AG08396 (cell line): Measurements from ENCODE around the gene DEXI.
A peak's percentile ranks its signal among the peaks of the same experiment; 100 is the strongest.

ENCODE experiments used
- DNase-seq: peaks from one replicate; pipeline ENCODE4 v3.0.0; 2012; ENCODE audit warnings: low spot score, mixed read lengths

DEXI gene

GRCh38 chr16:10942352-10943063 lies at the start of gene DEXI:
Gene DEXI (minus strand): TSS chr16:10942468. CDS start chr16:10942005, 463 bp downstream.
- peak; percentile 100 for DNase-seq

DNA sequence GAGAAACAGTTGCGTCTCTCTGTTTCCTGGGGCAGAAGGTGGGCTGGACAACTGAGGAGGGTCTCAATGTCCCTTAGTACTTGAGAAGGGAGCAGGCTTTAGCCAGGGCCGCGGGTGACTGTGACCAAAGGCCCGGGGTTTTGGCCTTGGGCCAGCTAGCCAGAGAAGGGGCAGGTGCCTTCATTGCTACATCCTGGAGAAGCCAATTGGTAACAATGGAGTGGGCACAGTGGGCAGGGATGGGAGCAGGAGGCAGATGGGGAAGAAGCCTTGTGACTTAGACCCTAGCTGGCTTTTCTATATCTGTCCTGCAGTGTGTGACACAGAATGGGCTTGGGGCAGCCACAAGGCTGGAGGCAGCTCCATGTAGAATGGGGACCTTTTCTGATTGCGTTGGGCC lies 48.1 kb upstream of the DEXI start:
- DNase-seq: no peak

GRCh38 chr16:10989559-10989958 lies 47.3 kb upstream of the DEXI start:
- no peak for DNase-seq

DNA sequence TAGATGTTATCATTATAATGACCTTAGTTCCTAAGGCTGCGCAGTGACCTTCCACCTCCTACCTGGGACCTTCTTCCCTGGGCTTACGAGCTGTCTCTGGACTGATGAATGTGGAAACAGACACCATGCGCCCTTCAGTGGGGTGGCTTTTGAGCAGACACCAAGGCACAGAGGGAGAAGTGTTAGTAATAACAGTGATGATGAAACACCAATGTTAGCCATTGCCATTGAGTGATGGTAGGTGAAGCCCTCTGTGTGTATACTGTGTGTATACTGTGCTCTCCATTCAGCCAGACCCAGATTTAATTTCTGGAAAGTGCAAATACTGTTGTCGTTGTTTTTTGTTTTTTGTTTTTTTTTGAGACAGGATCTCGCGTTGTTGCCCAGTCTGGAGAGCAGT lies 46.6 kb upstream of the DEXI start:
- no peak for DNase-seq

DNA sequence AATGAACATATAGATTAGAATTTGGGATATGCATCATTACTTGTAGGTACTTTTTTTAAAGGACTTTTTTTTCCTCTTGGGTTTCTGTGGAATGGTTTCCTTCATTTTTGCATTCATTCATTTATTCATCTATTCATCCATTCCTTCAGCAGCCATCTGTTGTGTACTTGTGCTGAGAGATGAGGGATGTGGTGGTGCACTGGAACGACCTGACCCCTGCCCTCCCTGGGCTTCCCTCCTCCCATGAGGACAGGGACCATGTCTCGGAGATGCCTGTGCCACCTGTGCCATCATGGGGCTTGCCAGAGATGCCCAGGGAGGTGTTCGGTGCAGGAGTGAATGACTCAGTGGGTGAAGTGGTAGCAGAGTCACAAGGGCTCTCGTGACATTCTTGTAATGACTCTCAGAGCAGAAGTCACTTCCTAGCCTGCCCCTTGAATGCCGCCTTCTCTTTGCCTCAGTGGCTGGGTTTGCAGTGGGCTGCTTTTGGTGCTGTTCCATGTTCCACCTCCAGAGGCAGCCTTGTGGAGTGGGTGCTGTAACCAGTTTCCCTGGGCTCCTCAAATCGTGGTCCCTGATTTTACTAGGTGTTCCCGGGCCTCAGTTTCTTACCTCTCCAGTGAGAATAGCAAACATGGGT lies 46.0 kb upstream of the DEXI start:
- no peak for DNase-seq

DNA sequence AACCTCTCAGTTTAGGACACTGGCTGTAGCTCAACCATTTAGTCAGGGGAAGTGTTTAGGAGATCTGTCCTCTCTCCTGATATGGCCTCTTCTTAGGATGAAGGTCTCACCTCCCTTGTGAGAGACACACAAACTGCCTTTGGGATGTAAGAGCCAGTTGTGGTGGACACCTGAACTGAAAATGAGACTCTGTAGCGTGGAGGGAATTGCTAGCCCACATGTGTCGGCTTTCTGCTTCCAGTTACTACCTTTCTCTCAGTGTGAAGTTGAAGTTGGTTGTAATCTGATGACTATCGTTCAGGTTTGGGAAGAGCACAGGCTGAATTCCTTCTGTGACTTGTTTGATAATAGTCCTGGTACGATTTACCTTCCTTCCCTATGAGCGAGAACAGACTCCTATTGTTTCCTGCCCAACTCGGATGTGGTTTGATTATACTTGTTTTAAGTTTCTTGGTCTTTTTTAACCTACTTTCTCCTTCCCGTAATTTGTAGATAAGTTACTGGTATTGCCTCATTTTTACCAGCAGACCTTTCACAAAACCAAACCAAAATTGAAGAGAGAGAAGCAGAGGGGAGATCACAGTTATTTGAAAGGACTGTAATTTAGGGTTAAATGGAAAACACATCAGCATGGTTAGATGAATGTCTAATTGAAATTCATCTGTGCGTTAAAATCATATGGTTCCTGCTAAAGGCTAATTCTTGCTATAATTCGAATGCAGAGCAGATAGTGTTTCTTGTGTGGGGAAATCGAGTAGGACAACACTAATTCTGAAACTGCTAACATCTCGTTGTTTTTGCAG lies 45.3 kb upstream of the DEXI start:
- no peak for DNase-seq

DNA sequence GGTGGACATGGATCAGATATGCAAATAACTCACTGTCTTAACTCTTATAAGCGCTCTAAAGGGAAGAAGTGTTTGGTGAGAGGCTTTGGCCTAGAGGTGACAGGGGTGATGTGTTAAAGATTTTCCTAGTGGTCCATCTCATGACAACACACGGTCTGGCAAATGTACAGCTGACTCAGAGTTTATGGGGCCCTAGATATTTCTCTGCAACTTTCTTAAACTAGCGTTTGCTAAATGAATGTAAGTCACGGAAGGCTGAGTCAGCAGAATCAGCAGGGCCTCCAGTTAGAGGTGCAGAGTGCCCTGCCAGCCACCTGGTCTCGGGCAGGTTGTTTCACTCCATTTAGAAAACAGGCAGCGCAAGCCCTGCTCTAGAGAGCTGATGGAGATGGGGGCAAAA lies 42.2 kb upstream of the DEXI start:
- no peak for DNase-seq

DNA sequence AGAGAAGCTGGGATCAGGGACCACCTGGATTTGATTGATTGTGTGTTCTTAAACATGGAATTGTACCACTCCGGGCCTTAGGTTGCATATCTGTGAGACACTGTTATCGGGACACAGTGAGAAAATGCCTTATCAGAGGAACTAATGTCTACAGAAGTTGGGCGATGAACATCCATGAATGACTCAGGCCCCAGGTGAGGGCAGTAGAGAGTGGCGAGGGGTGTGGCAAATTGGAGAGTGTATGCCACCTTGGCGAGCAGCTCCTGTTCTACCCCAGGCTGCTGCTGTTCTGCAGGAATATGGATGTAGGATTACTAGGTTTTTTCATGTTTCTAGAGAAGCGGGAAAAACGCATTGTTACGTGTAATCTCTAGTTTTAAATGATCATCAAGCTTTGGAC lies 40.9 kb upstream of the DEXI start:
- DNase-seq: no peak

- DNase-seq: no peak
Observed at GRCh38 chr16:10982465-10983150, 40.3 kb upstream of the DEXI start.

DNA sequence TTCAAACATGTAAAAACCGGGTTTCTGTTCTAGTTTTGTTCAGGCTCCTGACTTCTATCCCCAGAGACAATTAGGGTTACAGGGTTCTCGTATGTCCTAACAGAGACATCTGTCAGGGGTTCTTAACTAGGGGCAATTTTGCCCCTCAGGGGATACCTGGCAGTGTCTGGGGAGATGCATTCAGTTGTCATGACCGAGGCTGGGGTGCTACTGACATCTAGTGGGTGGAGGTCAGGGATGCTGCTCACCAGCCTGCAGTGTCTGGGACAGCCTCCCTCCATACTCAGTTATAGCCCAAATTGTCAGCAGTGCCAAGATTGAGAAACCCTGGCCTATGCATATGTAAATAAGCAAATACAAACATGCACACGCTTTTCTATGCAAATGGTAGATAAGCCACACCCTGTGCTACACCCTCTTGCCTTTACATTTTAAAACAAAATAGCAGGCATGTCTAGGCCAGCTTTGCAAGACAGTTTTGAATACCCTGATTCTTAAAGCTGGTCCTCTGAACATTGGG lies 39.5 kb upstream of the DEXI start:
- no peak for DNase-seq

DNA sequence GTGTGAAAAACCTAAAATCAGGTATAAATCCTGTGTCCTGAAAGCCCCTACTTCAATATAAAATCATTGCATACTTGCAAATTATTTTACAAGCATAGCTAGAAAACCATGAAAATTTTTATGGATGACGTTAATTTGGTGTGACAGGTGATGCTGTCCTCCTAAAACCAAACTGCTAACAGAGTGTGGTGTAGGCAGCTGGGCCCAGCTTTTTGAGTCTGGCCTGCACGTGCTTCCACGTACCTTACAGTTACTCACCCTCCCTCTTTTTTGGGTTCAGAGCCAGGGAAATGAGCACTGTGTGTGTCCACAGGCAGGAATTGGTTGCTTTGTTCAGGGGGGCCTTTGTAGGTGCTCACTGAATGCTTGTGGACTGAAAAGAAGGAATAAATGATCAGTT lies 38.5 kb upstream of the DEXI start:
- DNase-seq: no peak

- no peak for DNase-seq
Observed at GRCh38 chr16:10979717-10980601, 37.7 kb upstream of the DEXI start.

GRCh38 chr16:10978871-10979446 lies 36.7 kb upstream of the DEXI start:
- DNase-seq: no peak

DNA sequence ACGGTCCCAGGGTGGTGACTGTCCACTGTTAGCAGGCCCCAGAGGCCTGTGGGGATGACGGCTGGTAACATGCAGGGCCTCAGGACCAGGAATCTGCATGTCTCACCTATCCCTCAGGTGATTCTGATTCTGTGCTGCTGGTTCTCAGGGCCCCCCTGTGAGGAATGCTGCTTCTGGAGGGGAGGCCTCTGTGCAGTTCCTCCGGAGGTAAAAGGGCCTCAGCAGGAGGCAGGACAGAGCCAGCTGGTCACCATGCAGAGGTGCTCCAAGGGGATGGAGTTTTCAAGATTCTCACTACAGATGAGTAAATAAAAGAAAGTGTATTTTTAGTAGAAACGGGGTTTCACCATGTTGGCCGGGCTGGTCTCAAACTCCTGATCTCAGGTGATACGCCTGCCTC lies 35.9 kb upstream of the DEXI start:
- DNase-seq: no peak

DNA sequence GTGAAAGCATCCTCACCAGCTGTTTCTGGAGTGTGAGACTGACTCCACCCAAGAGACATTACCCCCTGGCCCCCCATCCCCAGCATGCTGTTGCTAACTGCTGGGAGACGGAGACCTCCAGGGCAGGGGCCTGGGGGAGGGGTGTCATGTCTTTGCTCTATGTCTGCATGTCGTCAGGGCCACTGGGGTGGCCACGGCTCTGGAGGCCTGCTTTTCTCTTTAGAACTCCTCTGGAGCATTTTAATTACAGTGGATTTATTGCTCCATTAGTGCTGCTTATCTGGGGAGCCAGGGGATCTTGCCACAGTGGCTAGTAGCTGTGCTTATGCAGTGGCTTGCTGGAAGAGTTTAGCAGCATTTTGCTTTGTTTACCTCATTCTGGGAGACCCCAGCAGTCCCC lies 34.4 kb upstream of the DEXI start:
- no peak for DNase-seq

GRCh38 chr16:10972819-10973464 lies 30.7 kb upstream of the DEXI start:
- DNase-seq: no peak

DNA sequence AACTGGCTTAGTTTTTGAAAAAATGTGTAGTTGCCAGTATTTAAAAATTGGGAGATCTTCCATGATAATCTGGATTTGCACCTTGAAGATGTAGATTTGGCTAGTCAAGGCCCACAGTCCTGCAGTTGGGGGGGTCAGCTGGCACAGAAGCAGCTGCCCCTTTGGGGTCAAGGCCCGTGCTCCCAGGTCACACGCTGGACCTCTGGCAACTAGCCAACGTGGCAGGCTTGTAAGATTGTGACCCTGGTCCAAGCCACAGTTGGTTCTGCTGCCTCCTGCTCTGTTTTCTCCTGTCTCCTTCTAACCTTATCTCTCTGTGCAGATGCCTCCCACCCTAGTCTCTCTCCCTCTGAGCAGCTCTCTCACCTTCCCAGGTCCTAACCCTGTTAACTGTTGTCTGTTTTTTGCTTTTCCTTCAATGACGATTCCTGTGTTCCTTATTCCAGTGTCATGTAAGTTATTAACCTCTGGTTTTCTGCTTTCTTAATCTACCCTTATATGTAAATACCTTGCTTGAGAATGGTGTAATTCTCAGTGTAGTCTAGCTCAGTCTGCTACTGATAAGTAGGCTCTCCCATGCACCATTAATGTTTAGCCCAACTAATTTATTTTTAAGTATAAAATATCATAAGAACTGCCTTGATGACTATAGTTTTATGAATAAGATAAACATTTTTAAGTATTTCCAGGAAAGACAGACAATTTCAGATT lies 30.0 kb upstream of the DEXI start:
- no peak for DNase-seq

DNA sequence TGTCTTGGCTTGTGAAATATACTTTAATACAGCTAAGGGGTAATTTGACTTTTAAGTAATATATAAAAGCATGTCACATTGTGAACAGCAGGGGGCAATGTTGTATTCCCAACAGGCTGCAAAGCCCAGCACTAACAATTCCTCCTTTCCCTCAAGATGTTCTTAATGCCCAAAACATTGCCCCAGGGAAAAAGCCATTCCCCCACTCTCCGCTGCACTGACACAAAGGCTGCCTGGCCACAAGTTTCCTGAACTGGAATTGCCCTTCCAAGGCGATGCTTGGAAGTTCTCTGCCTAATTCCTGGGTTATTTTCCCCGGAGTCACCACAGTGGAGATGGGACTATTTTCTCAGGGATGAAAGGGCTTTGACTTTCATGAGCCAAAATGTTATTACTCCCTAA lies 29.3 kb upstream of the DEXI start:
- DNase-seq: peak; percentile 53

DNA sequence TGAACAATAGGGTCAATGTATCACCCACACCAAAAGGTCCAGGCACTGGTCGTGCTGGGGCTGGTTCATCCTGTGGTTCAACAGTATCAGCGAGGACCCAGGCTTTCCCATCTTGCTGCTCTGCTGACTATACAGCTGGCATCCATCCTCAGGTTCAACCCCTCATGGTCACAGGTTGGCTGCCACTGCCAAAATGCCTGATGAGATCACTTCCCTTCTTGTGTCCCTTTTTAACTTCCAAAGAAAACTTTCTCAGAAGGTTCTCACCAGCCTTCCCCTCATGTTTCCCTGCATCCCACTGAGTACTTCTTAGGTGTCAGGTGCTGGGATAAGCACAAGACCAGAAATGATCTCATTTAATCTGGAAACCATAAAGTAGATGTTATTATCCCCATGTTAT lies 27.8 kb upstream of the DEXI start:
- DNase-seq: no peak

DNA sequence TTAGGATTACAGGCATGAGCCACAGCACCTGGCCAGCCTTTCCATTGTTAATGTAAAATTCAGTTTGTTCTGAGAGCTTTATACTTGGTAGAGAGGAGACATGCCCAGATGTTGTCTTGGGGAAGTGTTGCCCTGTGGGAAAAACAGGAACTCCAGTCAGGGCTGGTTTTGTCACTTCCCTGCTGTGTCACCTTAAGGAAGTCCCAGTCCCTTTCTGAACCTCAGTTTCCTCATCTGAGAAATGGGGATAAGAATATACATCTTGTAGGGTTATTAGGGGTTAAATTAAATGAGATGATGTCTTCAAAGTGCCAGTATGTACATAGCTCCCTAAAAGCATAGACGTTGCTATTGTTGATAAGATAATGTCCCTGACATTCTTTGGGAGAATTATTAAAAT lies 27.3 kb upstream of the DEXI start:
- DNase-seq: no peak
